ENCODE data around the gene FEM1C. TPM values are rescaled to one million over a fixed set of nuclear protein-coding genes. Genes with fewer than 3 reads are reported as not detected.

Gene FEM1C
- total RNA-seq, 2 experiments from 2014 or later: 16.6 to 16.7 TPM

DNA sequence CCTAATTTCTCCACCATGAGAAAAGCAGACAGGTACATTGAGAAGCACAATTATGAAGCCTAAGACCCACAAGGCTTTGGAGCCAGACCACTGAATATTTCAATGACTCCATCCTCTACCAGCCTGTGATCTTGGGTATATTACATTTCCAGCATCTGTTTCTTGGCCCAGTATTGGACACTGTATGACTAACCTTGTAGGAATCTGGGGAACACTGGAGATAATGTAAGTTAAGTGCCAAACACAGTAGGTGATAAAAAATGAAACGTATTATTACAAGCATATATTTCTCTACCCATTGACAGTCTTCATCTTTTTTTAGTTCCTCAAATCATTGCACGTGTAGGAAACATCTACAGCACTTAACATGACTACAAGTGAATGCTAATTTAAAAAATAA is 28.6 kb upstream of the FEM1C start:
- CTCF ChIA-PET: interaction anchor here (1.0 to 7.5 kb wide), 6 partner anchors 9 to 265 kb away, joined by 3 to 127 read pairs (median 10); no protein-coding TSS in a partner anchor
- Mint-ChIP-seq H3K27ac (no peak overlapping the region), H3K4me1 (ENCODE audit: low read depth) (peaks cover 3% of the 10 kb centered on the region), H3K4me3 (no peak overlapping the region), H3K27me3 (no peaks in the 10 kb centered on the region), H3K9me3 (no peaks in the 10 kb centered on the region), H3K36me3 (ENCODE audit: low read depth) (no peaks in the 10 kb centered on the region)
- no peak for DNase-seq
- TF ChIP-seq, protein P1, sequence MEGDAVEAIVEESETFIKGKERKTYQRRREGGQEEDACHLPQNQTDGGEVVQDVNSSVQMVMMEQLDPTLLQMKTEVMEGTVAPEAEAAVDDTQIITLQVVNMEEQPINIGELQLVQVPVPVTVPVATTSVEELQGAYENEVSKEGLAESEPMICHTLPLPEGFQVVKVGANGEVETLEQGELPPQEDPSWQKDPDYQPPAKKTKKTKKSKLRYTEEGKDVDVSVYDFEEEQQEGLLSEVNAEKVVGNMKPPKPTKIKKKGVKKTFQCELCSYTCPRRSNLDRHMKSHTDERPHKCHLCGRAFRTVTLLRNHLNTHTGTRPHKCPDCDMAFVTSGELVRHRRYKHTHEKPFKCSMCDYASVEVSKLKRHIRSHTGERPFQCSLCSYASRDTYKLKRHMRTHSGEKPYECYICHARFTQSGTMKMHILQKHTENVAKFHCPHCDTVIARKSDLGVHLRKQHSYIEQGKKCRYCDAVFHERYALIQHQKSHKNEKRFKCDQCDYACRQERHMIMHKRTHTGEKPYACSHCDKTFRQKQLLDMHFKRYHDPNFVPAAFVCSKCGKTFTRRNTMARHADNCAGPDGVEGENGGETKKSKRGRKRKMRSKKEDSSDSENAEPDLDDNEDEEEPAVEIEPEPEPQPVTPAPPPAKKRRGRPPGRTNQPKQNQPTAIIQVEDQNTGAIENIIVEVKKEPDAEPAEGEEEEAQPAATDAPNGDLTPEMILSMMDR (IDR thresholded peaks at IDR 0.05): no peak
- ATAC-seq: no peak
- intact Hi-C loops (cut with micrococcal nuclease): loop anchor here (10.0 kb wide), 1 partner anchor 198 kb away; no protein-coding TSS in a partner anchor
- POLR2A ChIA-PET: interaction anchor here (0.6 kb wide), 1 partner anchor 93 kb away, joined by 3 read pairs; no protein-coding TSS in a partner anchor

DNA sequence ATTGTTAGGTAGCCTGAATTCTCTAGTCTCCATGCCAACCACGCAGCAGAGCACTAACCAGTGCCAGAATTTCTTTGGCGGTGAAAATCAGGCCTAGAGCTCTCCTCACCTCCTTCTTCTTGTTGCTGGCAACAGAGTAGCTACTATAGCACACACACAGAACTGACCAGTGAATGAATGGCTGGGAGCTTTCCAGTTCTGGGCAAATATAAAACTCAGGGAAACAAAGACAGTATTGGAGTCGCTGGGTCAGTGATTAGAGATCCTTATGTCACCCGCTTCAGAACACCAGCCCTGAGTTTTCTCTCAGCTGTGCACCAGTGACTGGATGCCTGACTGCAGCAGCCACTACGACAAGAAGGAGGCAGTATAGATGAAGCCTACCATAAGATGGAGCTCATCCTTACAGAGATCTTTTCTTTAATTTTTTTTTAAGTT is 26.9 kb upstream of the FEM1C start:
- no peak for DNase-seq
- H3K36me3 Mint-ChIP-seq (ENCODE audit: low read depth): no peaks in the 10 kb centered on the region
- CTCF ChIA-PET: interaction anchor here (0.9 to 7.5 kb wide), 4 partner anchors 29 to 474 kb away, joined by 3 to 127 read pairs (median 3); no protein-coding TSS in a partner anchor
- intact Hi-C loops (cut with micrococcal nuclease): loop anchor here (10.0 kb wide), 1 partner anchor 197 kb away; no protein-coding TSS in a partner anchor
- H3K4me1 Mint-ChIP-seq (ENCODE audit: low read depth): peaks cover 3% of the 10 kb centered on the region
- no peaks in the 10 kb centered on the region for H3K9me3 Mint-ChIP-seq
- POLR2A ChIA-PET: no interaction called here
- ATAC-seq: no peak
- TF ChIP-seq, protein P1 (IDR thresholded peaks at IDR 0.05): no peak
- H3K27ac Mint-ChIP-seq: no peak overlapping the region
- H3K27me3 Mint-ChIP-seq: peaks cover 3% of the 10 kb centered on the region
- no peak overlapping the region for H3K4me3 Mint-ChIP-seq

DNA sequence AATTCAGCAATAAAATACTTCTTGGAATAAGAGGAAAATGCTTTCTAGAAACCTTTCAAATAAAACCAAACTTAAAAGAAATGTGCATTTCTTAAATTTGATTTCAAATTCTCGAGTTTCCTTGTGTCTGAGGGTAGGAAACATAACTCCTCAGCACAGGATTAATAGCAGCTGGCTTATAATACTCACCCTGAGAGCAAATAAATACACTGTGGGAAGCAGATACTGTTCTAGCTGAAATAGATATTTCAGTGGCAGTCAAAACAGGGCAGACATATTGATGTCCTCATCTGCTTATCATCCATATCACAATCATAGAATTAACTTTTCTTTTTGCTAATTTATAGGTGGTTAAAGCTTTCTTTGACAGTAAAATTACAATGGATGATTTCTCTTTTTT is 24.1 kb upstream of the FEM1C start:
- ATAC-seq (no peak), DNase-seq (no peak)
- intact Hi-C loops (cut with micrococcal nuclease): no loop called here
- H3K27me3 Mint-ChIP-seq: peaks cover 8% of the 10 kb centered on the region
- H3K4me3 Mint-ChIP-seq: no peak overlapping the region
- CTCF ChIA-PET: no interaction called here
- TF ChIP-seq, protein P1 (IDR thresholded peaks at IDR 0.05): no peak
- no peaks in the 10 kb centered on the region for H3K4me1 Mint-ChIP-seq (ENCODE audit: low read depth)
- H3K9me3 Mint-ChIP-seq: no peaks in the 10 kb centered on the region
- no peaks in the 10 kb centered on the region for H3K36me3 Mint-ChIP-seq (ENCODE audit: low read depth)
- POLR2A ChIA-PET: no interaction called here
- no peak overlapping the region for H3K27ac Mint-ChIP-seq

DNA sequence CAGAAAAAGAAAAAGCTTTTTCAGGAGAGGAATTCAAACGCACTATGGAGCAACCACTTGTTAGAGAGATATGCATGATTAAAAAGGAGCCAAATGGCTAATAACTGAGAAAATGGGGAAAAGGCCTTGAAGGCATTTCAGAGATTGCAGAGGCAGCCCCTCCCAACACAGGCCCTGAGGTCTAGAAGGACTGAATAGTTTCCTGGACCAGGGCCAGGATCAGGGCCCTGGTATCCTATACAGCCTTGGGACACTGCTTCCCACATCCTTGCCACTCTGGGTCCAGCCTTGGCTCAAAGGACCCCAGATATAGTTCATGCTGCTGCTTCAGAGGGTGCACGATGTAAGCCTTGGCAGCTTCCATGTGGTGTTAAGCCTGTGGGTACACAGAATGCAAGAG is 20.7 kb upstream of the FEM1C start:
- Mint-ChIP-seq H3K27me3 (peaks cover 14% of the 10 kb centered on the region), H3K4me1 (ENCODE audit: low read depth) (no peaks in the 10 kb centered on the region), H3K9me3 (no peaks in the 10 kb centered on the region), H3K4me3 (no peak overlapping the region), H3K27ac (no peak overlapping the region), H3K36me3 (ENCODE audit: low read depth) (no peaks in the 10 kb centered on the region)
- ATAC-seq (no peak), DNase-seq (no peak)
- POLR2A ChIA-PET: no interaction called here
- intact Hi-C loops (cut with micrococcal nuclease): no loop called here
- CTCF ChIA-PET: no interaction called here
- TF ChIP-seq, protein P1 (IDR thresholded peaks at IDR 0.05): no peak

DNA sequence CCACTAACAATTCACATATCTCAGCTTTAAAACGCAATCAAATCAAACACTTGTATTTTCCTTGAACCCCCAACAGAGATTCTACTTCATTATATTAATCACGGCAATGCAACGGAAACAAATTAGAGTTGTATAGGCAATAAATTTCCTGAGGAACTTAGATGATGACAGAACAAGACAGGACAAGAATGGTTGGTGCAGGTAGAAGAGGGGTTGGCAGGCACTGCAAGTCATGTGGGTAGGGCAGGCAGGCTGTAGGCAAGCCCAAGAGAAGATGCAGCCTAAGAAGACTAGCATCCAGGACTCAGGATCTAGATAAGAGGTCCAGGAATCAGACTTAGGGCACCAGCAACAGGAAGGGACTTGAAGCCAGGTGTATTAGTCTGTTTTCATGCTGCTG is 16.6 kb upstream of the FEM1C start:
- POLR2A ChIA-PET: interaction anchor here (0.6 kb wide), 1 partner anchor 10 kb away, joined by 3 read pairs; no protein-coding TSS in a partner anchor
- Mint-ChIP-seq H3K4me3 (no peak overlapping the region), H3K27me3 (peaks cover 15% of the 10 kb centered on the region), H3K9me3 (no peaks in the 10 kb centered on the region), H3K4me1 (ENCODE audit: low read depth) (no peaks in the 10 kb centered on the region), H3K36me3 (ENCODE audit: low read depth) (no peaks in the 10 kb centered on the region), H3K27ac (no peak overlapping the region)
- ATAC-seq: no peak
- no peak for DNase-seq
- TF ChIP-seq, protein P1 (IDR thresholded peaks at IDR 0.05): no peak
- intact Hi-C loops (cut with micrococcal nuclease): no loop called here
- CTCF ChIA-PET: interaction anchor here (0.8 to 3.1 kb wide), 2 partner anchors 13 to 251 kb away, joined by 3 to 10 read pairs; no protein-coding TSS in a partner anchor
